Measurements from ENCODE around the gene PCNX3. TPM values are rescaled to one million over a fixed set of nuclear protein-coding genes. Genes with fewer than 3 reads are reported as not detected.
A peak's percentile ranks its signal among the peaks of the same experiment; 100 is the strongest.

PCNX3 gene
- polyA plus RNA-seq, 1 experiment: 19.7 TPM

GRCh38 chr11:65598258-65598699 lies 17.3 kb upstream of the PCNX3 start:
- no peak for DNase-seq (ENCODE audit: low read depth)
- CTCF ChIA-PET: interaction anchor here (0.8 to 1.0 kb wide), 3 partner anchors 10 to 261 kb away, joined by 3 to 5 read pairs (median 5); partner anchors contain the start of gene EHBP1L1
- H3K27me3 ChIP-seq (ENCODE audit: control insufficient read depth, insufficient read depth, low read length): no peaks in the 10 kb centered on the region
- TF ChIP-seq CTCF (IDR thresholded peaks at IDR 0.05; ENCODE audit: insufficient read depth, low read depth, low read length): no peak
- H3K36me3 ChIP-seq (ENCODE audit: control insufficient read depth, insufficient read depth, low read length): peaks cover 12% of the 10 kb centered on the region
- H3K4me3 ChIP-seq (ENCODE audit: low read depth, low read length): no peak overlapping the region
- POLR2A ChIA-PET: no interaction called here

- CTCF ChIA-PET: interaction anchor here (1.0 to 1.8 kb wide), 2 partner anchors 58 to 260 kb away, joined by 3 to 8 read pairs; no protein-coding TSS in a partner anchor
- POLR2A ChIA-PET: interaction anchor here (0.9 kb wide), 1 partner anchor 12 kb away, joined by 4 read pairs; no protein-coding TSS in a partner anchor
- no peak for DNase-seq (ENCODE audit: low read depth)
- H3K4me3 ChIP-seq (ENCODE audit: low read depth, low read length): no peak overlapping the region
- H3K36me3 ChIP-seq (ENCODE audit: control insufficient read depth, insufficient read depth, low read length): peaks cover 16% of the 10 kb centered on the region
- TF ChIP-seq CTCF (IDR thresholded peaks at IDR 0.05; ENCODE audit: insufficient read depth, low read depth, low read length): no peak
- no peaks in the 10 kb centered on the region for H3K27me3 ChIP-seq (ENCODE audit: control insufficient read depth, insufficient read depth, low read length)
Measured at GRCh38 chr11:65599216-65599954, 16.2 kb upstream of the PCNX3 start.

GRCh38 chr11:65599955-65600246 lies 15.7 kb upstream of the PCNX3 start:
- H3K4me3 ChIP-seq (ENCODE audit: low read depth, low read length): no peak overlapping the region
- no peak for DNase-seq (ENCODE audit: low read depth)
- peaks cover 21% of the 10 kb centered on the region for H3K36me3 ChIP-seq (ENCODE audit: control insufficient read depth, insufficient read depth, low read length)
- ChIA-PET CTCF (interaction anchor here (1.8 kb wide), 1 partner anchor 59 kb away, joined by 8 read pairs; no protein-coding TSS in a partner anchor), POLR2A (no interaction called here)
- H3K27me3 ChIP-seq (ENCODE audit: control insufficient read depth, insufficient read depth, low read length): no peaks in the 10 kb centered on the region
- TF ChIP-seq CTCF (IDR thresholded peaks at IDR 0.05; ENCODE audit: insufficient read depth, low read depth, low read length): no peak

DNA sequence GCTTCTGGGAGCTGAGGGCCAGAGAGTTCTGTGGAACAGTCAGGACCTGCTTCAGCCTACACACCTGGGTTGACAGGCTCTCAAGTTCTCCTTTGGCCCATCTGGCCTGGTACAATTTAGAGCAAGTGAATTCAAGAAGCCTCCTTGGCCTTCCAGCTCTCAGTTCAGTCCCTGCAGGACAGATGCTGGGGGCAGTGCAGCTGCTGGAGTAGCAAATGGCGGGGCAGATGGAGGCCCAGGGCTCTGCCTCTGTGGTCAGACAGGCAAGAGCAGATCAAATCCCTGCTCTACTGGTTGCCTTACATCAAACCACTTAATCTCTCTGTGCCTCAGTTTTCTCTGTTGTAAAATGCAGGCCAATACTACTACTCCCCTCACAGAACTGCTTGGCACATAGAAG lies 11.3 kb upstream of the PCNX3 start:
- no peaks in the 10 kb centered on the region for H3K27me3 ChIP-seq (ENCODE audit: control insufficient read depth, insufficient read depth, low read length)
- TF ChIP-seq CTCF (IDR thresholded peaks at IDR 0.05; ENCODE audit: insufficient read depth, low read depth, low read length): no peak
- peaks cover 25% of the 10 kb centered on the region for H3K36me3 ChIP-seq (ENCODE audit: control insufficient read depth, insufficient read depth, low read length)
- no peak for DNase-seq (ENCODE audit: low read depth)
- H3K4me3 ChIP-seq (ENCODE audit: low read depth, low read length): no peak overlapping the region
- ChIA-PET CTCF (interaction anchor here (1.2 to 6.5 kb wide), 3 partner anchors 10 to 64 kb away, joined by 3 to 43 read pairs (median 39); partner anchors contain the start of gene KCNK7), POLR2A (interaction anchor here (0.6 kb wide), 1 partner anchor 245 kb away, joined by 8 read pairs; no protein-coding TSS in a partner anchor)

GRCh38 chr11:65606876-65607613 lies 8.5 kb upstream of the PCNX3 start:
- CTCF ChIA-PET: interaction anchor here (0.8 to 6.5 kb wide), 4 partner anchors 10 to 31 kb away, joined by 3 to 43 read pairs (median 22); partner anchors contain the start of genes EHBP1L1 and KCNK7
- POLR2A ChIA-PET: no interaction called here
- no peak for TF ChIP-seq CTCF (IDR thresholded peaks at IDR 0.05; ENCODE audit: insufficient read depth, low read depth, low read length)
- DNase-seq (ENCODE audit: low read depth): peak; percentile 86
- no peaks in the 10 kb centered on the region for H3K27me3 ChIP-seq (ENCODE audit: control insufficient read depth, insufficient read depth, low read length)
- peaks cover 29% of the 10 kb centered on the region for H3K36me3 ChIP-seq (ENCODE audit: control insufficient read depth, insufficient read depth, low read length)
- peak overlapping the region; percentile 18 for H3K4me3 ChIP-seq (ENCODE audit: low read depth, low read length)
